Activated CD8-positive, alpha-beta T cell treated with anti-CD3 and anti-CD28 coated beads for 36 hours (primary cell): ENCODE measurements around the gene ZNF488. TPM values are rescaled to one million over a fixed set of nuclear protein-coding genes. Genes with fewer than 3 reads are reported as not detected.

Source experiments
- ATAC-seq: fragments of 200-7000 bp; cut with Tn5 transposase; one replicate; pipeline ENCODE4 v1.10.0; 2021; ENCODE audit warnings: mild to moderate bottlenecking, moderate library complexity
- CTCF ChIA-PET: fragments of 350-600 bp; sonication (Branson Sonifier 250); formaldehyde crosslinking; loops from one replicate; lab custom pipeline; 2021; ENCODE audit warnings: antibody characterized with exemption; lab: Charles Lee
- POLR2A ChIA-PET: fragments of 350-600 bp; sonication (Branson Sonifier 250); formaldehyde crosslinking; loops from one replicate; lab custom pipeline; 2021; ENCODE audit warnings: antibody characterized with exemption; lab: Charles Lee
- DNase-seq: peaks from one replicate; pipeline ENCODE4 v3.0.0-alpha.2; 2020
- H3K27ac Mint-ChIP-seq: one replicate; pipeline ENCODE4 v1.8.0; 2021; ENCODE audit warnings: mild to moderate bottlenecking, mixed read lengths
- H3K27me3 Mint-ChIP-seq: one replicate; pipeline ENCODE4 v1.8.0; 2021; ENCODE audit warnings: mixed read lengths
- H3K36me3 Mint-ChIP-seq: one replicate; pipeline ENCODE4 v1.8.0; 2021; ENCODE audit warnings: low read depth, mixed read lengths
- H3K4me1 Mint-ChIP-seq: one replicate; pipeline ENCODE4 v1.8.0; 2021; ENCODE audit warnings: low read depth, mixed read lengths
- H3K4me3 Mint-ChIP-seq: one replicate; pipeline ENCODE4 v1.8.0; 2021; ENCODE audit warnings: mild to moderate bottlenecking, moderate library complexity, mixed read lengths
- H3K9me3 Mint-ChIP-seq: one replicate; pipeline ENCODE4 v1.8.0; 2021; ENCODE audit warnings: mixed read lengths
- intact Hi-C: fragments of 100-400 bp; cut with micrococcal nuclease; formaldehyde crosslinking; loops from one replicate; pipeline ENCODE4 v1.10.0; 2022
- total RNA-seq, 2 experiments: library from RNA; stranded (reverse); gene quantifications; one replicate each; pipeline ENCODE4 v1.2.3, GENCODE V29; 2021
- TF ChIP-seq, protein P1 (sequence below): fragments of 200-600 bp; IDR thresholded peaks from one replicate; pipeline ENCODE4 v1.8.0; 2022; ENCODE audit warnings: antibody characterized with exemption, mild to moderate bottlenecking

ZNF488 gene
- total RNA-seq, 2 experiments from 2014 or later: 0.36 to 0.58 TPM

DNA sequence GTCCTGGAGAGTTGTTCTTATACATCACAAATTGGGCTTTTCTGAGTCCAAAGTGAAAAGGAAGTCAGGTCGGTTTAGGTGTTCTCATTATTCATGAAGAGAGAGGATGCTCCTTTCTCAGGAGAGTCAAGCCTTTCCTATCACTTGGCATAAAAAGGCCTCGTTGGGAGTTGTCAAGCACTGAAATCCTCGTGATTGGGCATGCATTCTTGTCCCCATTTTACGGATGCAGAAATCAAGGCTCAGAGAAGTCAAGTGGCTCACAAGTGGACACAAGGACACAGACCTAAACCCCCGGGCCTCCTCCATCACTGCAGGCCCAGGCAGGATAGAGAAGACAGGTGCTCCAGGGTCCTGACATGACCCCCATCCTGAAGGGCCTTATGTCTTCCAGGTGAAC lies 27.4 kb downstream of the ZNF488 start:
- POLR2A ChIA-PET: no interaction called here
- Mint-ChIP-seq H3K9me3 (no peaks in the 10 kb centered on the region), H3K4me3 (no peak overlapping the region), H3K27me3 (no peaks in the 10 kb centered on the region), H3K27ac (no peak overlapping the region), H3K36me3 (no peaks in the 10 kb centered on the region), H3K4me1 (no peaks in the 10 kb centered on the region)
- TF ChIP-seq, protein P1, sequence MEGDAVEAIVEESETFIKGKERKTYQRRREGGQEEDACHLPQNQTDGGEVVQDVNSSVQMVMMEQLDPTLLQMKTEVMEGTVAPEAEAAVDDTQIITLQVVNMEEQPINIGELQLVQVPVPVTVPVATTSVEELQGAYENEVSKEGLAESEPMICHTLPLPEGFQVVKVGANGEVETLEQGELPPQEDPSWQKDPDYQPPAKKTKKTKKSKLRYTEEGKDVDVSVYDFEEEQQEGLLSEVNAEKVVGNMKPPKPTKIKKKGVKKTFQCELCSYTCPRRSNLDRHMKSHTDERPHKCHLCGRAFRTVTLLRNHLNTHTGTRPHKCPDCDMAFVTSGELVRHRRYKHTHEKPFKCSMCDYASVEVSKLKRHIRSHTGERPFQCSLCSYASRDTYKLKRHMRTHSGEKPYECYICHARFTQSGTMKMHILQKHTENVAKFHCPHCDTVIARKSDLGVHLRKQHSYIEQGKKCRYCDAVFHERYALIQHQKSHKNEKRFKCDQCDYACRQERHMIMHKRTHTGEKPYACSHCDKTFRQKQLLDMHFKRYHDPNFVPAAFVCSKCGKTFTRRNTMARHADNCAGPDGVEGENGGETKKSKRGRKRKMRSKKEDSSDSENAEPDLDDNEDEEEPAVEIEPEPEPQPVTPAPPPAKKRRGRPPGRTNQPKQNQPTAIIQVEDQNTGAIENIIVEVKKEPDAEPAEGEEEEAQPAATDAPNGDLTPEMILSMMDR: no peak
- intact Hi-C loops: no loop called here
- no peak for DNase-seq
- CTCF ChIA-PET: no interaction called here
- ATAC-seq: no peak

DNA sequence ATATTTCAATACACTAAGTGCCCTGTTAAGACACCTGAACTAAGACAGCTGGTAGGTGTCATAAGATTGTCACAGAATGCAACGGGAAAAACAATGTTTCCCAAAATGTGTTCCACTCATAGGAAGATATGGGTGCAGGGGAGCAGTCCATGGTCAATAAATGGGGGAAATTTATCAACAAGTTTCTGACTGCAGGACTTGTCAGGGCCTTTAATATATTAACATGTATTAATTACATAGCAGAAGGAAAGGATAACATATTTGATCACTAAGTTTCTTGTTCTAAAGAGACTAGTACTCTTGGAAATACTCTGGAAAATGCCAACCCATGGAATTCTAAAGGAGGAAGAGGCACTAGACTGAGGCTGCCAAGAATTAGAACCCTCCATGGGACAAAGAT lies 29.2 kb downstream of the ZNF488 start:
- Mint-ChIP-seq H3K36me3 (no peaks in the 10 kb centered on the region), H3K27me3 (no peaks in the 10 kb centered on the region), H3K27ac (no peak overlapping the region), H3K9me3 (no peaks in the 10 kb centered on the region), H3K4me3 (no peak overlapping the region), H3K4me1 (no peaks in the 10 kb centered on the region)
- ChIA-PET CTCF (interaction anchor here (1.2 kb wide), 1 partner anchor 14 kb away, joined by 5 read pairs; no protein-coding TSS in a partner anchor), POLR2A (no interaction called here)
- intact Hi-C loops: no loop called here
- no peak for DNase-seq
- ATAC-seq: no peak
- TF ChIP-seq, protein P1: no peak

DNA sequence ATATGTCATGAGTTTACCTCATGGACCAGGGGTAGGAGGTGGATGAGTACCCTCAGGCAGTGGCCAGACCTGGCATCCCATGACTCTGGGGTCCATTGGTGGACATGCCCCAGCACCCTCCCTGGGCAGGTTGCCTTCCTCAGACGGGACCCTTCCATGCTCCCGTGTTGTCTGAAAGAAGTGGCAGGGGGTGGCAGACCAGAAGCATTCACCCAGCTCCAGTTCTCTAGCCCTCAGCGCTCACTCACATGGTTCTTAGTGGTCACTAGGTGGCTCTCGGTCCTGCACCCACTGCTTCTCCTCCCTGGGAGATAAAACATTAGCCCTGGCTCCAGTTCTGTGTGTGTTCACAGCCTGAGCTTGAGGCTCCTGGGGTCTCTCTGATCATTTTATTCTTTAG lies 29.9 kb downstream of the ZNF488 start:
- no peak for DNase-seq

DNA sequence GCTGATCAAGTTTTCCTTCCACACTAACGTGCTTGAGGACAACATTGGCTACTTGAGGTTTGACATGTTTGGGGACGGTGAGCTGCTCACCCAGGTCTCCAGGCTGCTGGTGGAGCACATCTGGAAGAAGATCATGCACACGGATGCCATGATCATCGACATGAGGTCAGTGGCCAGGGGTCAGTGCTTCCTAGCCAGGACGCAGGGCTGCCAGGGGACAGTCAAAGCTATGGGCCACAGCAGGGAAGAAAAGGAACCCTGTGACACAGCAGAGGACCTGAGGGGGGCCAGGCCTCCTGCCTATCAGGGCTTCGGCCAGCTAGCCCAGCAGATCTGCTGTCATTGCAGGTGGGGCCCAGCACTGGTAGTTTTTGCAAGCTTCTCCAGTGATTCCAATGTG lies 30.7 kb downstream of the ZNF488 start:
- Mint-ChIP-seq H3K4me1 (no peaks in the 10 kb centered on the region), H3K9me3 (no peaks in the 10 kb centered on the region), H3K27me3 (no peaks in the 10 kb centered on the region), H3K36me3 (no peaks in the 10 kb centered on the region), H3K27ac (no peak overlapping the region), H3K4me3 (no peak overlapping the region)
- CTCF ChIA-PET: interaction anchor here (1.9 kb wide), 1 partner anchor 9 kb away, joined by 7 read pairs; no protein-coding TSS in a partner anchor
- intact Hi-C loops: no loop called here
- TF ChIP-seq, protein P1: no peak
- POLR2A ChIA-PET: no interaction called here
- ATAC-seq (no peak), DNase-seq (no peak)

More for the DNA sequence above, 29.9 kb downstream of the ZNF488 start:
- TF ChIP-seq, protein P1: no peak
- Mint-ChIP-seq H3K4me3 (no peak overlapping the region), H3K9me3 (no peaks in the 10 kb centered on the region), H3K27me3 (no peaks in the 10 kb centered on the region), H3K36me3 (no peaks in the 10 kb centered on the region), H3K4me1 (no peaks in the 10 kb centered on the region), H3K27ac (no peak overlapping the region)
- ChIA-PET CTCF (interaction anchor here (1.9 kb wide), 1 partner anchor 8 kb away, joined by 7 read pairs; no protein-coding TSS in a partner anchor), POLR2A (no interaction called here)
- ATAC-seq: no peak
- intact Hi-C loops: no loop called here

DNA sequence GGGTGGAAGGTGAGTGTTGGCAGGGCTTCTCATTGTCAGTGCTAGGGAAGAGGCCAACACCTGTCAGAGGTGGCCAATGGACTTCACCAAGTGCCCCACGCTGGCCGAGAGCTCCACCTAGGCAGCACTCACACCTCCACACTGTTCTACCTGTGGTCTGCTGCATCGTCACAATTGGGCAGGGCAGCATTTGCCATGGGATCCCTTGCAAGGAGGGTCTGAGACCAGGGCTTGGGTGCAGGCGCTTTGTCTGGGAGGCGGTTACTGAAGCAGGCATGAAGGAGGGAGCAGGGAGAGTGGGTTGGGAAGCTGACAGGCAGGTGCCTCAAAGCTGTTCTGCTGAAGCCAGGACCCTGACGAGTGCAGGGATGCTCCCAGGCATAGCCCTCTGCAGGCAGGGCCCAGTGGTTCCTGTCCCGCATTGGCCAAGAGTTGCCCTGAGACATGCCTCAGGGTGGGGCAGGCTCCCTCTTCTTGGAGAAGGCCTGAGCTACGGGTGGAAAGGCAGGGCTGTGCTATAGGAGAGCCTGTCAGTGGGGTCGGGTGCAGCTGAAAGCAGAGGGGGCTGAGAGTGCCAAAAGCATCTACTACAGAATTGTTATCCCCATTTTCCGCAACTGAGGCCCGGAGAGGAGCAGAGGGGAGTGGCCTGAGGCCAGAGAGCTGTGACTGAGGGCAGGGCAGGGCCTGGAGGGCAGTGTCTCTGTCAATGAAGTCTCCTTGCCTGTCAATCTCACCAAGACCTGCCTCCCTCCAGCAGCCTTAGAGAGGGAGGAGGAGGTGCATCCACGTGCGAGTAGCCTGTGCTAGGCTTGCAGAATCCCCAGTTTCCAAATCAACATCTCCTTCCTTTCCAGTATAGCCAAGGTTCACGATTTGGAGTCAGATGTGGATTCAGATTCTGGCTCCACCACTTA lies 31.9 kb downstream of the ZNF488 start:
- H3K27me3 Mint-ChIP-seq: no peaks in the 10 kb centered on the region
- CTCF ChIA-PET: interaction anchor here (1.3 to 1.9 kb wide), 2 partner anchors 10 to 11 kb away, joined by 6 to 7 read pairs; no protein-coding TSS in a partner anchor
- POLR2A ChIA-PET: no interaction called here
- intact Hi-C loops: loop anchor here (2.0 kb wide), 1 partner anchor 39 kb away; no protein-coding TSS in a partner anchor
- no peak overlapping the region for H3K27ac Mint-ChIP-seq
- no peak overlapping the region for H3K4me3 Mint-ChIP-seq
- no peaks in the 10 kb centered on the region for H3K4me1 Mint-ChIP-seq
- H3K9me3 Mint-ChIP-seq: no peaks in the 10 kb centered on the region
- DNase-seq (no peak), ATAC-seq (no peak)
- no peaks in the 10 kb centered on the region for H3K36me3 Mint-ChIP-seq
- TF ChIP-seq, protein P1: no peak
